Measurements from ENCODE around the gene SSR1.

DNA sequence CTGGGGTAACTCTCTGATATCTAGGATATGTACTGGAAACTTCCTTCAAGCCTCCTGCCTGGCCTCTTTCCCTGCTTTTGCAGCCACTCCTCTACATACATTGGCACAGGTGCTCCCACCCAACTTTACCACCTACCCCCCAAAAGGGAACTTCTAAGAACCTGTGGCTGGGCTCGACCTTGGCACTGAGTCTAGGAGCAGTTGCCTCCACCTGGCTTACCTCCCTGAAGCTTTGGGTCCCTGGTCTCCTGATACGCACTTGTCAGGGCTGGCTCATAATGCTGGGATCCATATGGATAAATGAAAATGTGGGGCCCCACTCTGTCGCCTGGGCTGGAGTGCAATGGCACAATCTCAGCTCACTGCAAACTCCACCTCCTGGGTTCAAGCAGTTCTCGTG lies 56.2 kb downstream of the SSR1 start:
- TF ChIP-seq POLR2AphosphoS5 (IDR thresholded peaks at IDR 0.05; ENCODE audit: low read depth, low read length): no peak
- TF ChIP-seq REST (IDR thresholded peaks at IDR 0.05; ENCODE audit: insufficient read depth in 1 of 2, low read depth in 2 of 2, low read length in 2 of 2): no peak
- no peak for TF ChIP-seq TAF1 (IDR thresholded peaks at IDR 0.05; ENCODE audit: borderline replicate concordance, insufficient read depth, low read length)
- TF ChIP-seq FOXP2 (optimal IDR thresholded peaks at IDR 0.05; ENCODE audit: borderline replicate concordance, extremely low read depth, extremely low read length, insufficient read depth): no peak

Data from PFSK-1 (cell line).